Neural progenitor cell (in vitro differentiated cells): ENCODE data around the gene TLNRD1. TPM values are rescaled to one million over a fixed set of nuclear protein-coding genes. Genes with fewer than 3 reads are reported as not detected.

Experiments
- DNase-seq: peaks from one replicate; pipeline ENCODE4 v3.0.0-alpha.2; 2016; ENCODE audit warnings: low spot score
- H2AFZ ChIP-seq: fragments of 200-600 bp; sonication (generic); replicated peaks from 2 replicates; pipeline ENCODE4 v1.6.1; 2016; ENCODE audit warnings: antibody characterized with exemption
- H3F3A ChIP-seq: fragments of 200-600 bp; sonication (generic); 2 replicates; pipeline ENCODE4 v1.6.1; 2016; ENCODE audit warnings: antibody characterized with exemption, low read depth
- H3K27ac ChIP-seq: fragments of 200-600 bp; sonication (generic); 2 replicates; pipeline ENCODE4 v1.5.1; 2016; ENCODE audit warnings: mild to moderate bottlenecking
- H3K27me3 ChIP-seq: fragments of 200-600 bp; sonication (generic); 2 replicates; pipeline ENCODE4 v1.6.1; 2016; ENCODE audit warnings: mild to moderate bottlenecking, moderate library complexity
- H3K36me3 ChIP-seq: fragments of 200-600 bp; sonication (generic); 2 replicates; pipeline ENCODE4 v1.5.1; 2016
- H3K4me1 ChIP-seq: fragments of 200-600 bp; sonication (generic); 2 replicates; pipeline ENCODE4 v1.6.1; 2016; ENCODE audit warnings: mixed run types
- H3K4me2 ChIP-seq: fragments of 200-600 bp; sonication (generic); 2 replicates; pipeline ENCODE4 v1.6.1; 2016
- H3K4me3 ChIP-seq: fragments of 200-600 bp; sonication (generic); 2 replicates; pipeline ENCODE4 v1.5.1; 2016
- H3K79me2 ChIP-seq: fragments of 200-600 bp; sonication (generic); 2 replicates; pipeline ENCODE4 v1.6.1; 2016; ENCODE audit warnings: low read depth
- H3K9ac ChIP-seq: fragments of 200-600 bp; sonication (generic); 2 replicates; pipeline ENCODE4 v1.6.1; 2016
- H3K9me3 ChIP-seq: fragments of 200-600 bp; sonication (generic); 2 replicates; pipeline ENCODE4 v1.5.1; 2016; ENCODE audit warnings: low read depth
- H4K20me1 ChIP-seq: fragments of 200-600 bp; sonication (generic); 2 replicates; pipeline ENCODE4 v1.6.1; 2016; ENCODE audit warnings: low read depth
- H3K27ac Mint-ChIP-seq: 3 replicates; pipeline ENCODE4 v1.8.0; 2021; ENCODE audit warnings: mixed read lengths
- H3K27me3 Mint-ChIP-seq: 2 replicates; pipeline ENCODE4 v1.8.0; 2022; ENCODE audit warnings: low read depth, mild to moderate bottlenecking, inconsistent platforms, moderate library complexity, mixed read lengths; ENCODE audit not compliant: insufficient read depth
- H3K36me3 Mint-ChIP-seq: 3 replicates; pipeline ENCODE4 v1.8.0; 2021; ENCODE audit warnings: mixed read lengths
- H3K4me1 Mint-ChIP-seq: 3 replicates; pipeline ENCODE4 v1.8.0; 2021; ENCODE audit warnings: mixed read lengths
- H3K4me3 Mint-ChIP-seq: 3 replicates; pipeline ENCODE4 v1.8.0; 2021; ENCODE audit warnings: mild to moderate bottlenecking, moderate library complexity, mixed read lengths
- H3K9me3 Mint-ChIP-seq: 3 replicates; pipeline ENCODE4 v1.8.0; 2020; ENCODE audit warnings: mixed read lengths
- CTCF ChIP-seq: fragments of 200-600 bp; sonication (generic); IDR thresholded peaks from 2 replicates; pipeline ENCODE4 v1.5.1; 2017; ENCODE audit warnings: antibody characterized with exemption, mild to moderate bottlenecking
- EZH2 ChIP-seq: fragments of 200-600 bp; sonication (generic); IDR thresholded peaks from 2 replicates; pipeline ENCODE4 v1.6.1; 2017; ENCODE audit warnings: antibody characterized with exemption, mild to moderate bottlenecking, moderate library complexity
- EZH2phosphoT487 ChIP-seq: fragments of 200-600 bp; sonication (generic); IDR thresholded peaks from 2 replicates; pipeline ENCODE4 v1.6.1; 2017; ENCODE audit warnings: antibody characterized with exemption
- total RNA-seq: library from RNA; depleted of rRNA; stranded (reverse); fragments of >200 nt; gene quantifications from 2 replicates; pipeline ENCODE4 v1.2.3, GENCODE V29; 2015; ENCODE audit warnings: low replicate concordance

TLNRD1 gene
- total RNA-seq, 1 donor from 2014 or later: 7.3 TPM

GRCh38 chr15:80999623-81000036 lies 1.1 kb upstream of the TLNRD1 start:
- Histone ChIP-seq H3K4me3 (peak overlapping the region; percentile 100), H3K4me1 (peaks cover 10% of the 10 kb centered on the region)

GRCh38 chr15:81000144-81000623 lies 539 bp upstream of the TLNRD1 start:
- Histone ChIP-seq H3K9me3 (no peaks in the 10 kb centered on the region), H3K4me3 (peak overlapping the region; percentile 100), H3K36me3 (peaks cover 4% of the 10 kb centered on the region), H3K79me2 (peaks cover 32% of the 10 kb centered on the region), H3F3A (peaks cover 10% of the 10 kb centered on the region), H2AFZ (peak overlapping the region; percentile 79), H4K20me1 (peaks cover 28% of the 10 kb centered on the region), H3K4me1 (peaks cover 10% of the 10 kb centered on the region), H3K27me3 (peaks cover 30% of the 10 kb centered on the region), H3K27ac (no peak overlapping the region), H3K9ac (peak overlapping the region; percentile 64), H3K4me2 (peak overlapping the region; percentile 94)
- Mint-ChIP-seq H3K4me3 (peak overlapping the region; percentile 95), H3K9me3 (peaks cover 5% of the 10 kb centered on the region), H3K27ac (peak overlapping the region; percentile 99), H3K36me3 (peaks cover 15% of the 10 kb centered on the region), H3K4me1 (peaks cover 21% of the 10 kb centered on the region), H3K27me3 (peaks cover 2% of the 10 kb centered on the region)
- DNase-seq: no peak
- no peak for TF ChIP-seq EZH2phosphoT487

More at GRCh38 chr15:80999623-81000036, 1.1 kb upstream of the TLNRD1 start:
- peak overlapping the region; percentile 95 for H3K4me3 Mint-ChIP-seq
- H3K9me3 ChIP-seq: no peaks in the 10 kb centered on the region
- H4K20me1 ChIP-seq: peaks cover 28% of the 10 kb centered on the region
- no peak overlapping the region for H3K27ac Mint-ChIP-seq
- peaks cover 27% of the 10 kb centered on the region for H3K79me2 ChIP-seq
- no peak overlapping the region for H3K27ac ChIP-seq
- H2AFZ ChIP-seq: peak overlapping the region; percentile 79
- no peak for DNase-seq
- peaks cover 13% of the 10 kb centered on the region for H3K36me3 Mint-ChIP-seq
- H3K27me3 Mint-ChIP-seq: peaks cover 2% of the 10 kb centered on the region
- H3K36me3 ChIP-seq: peaks cover 4% of the 10 kb centered on the region
- TF ChIP-seq CTCF: no peak
- TF ChIP-seq EZH2: no peak
- no peak for TF ChIP-seq EZH2phosphoT487
- H3K4me2 ChIP-seq: peak overlapping the region; percentile 94
- H3K9ac ChIP-seq: no peak overlapping the region
- peaks cover 30% of the 10 kb centered on the region for H3K27me3 ChIP-seq
- H3F3A ChIP-seq: peaks cover 10% of the 10 kb centered on the region
- peaks cover 5% of the 10 kb centered on the region for H3K9me3 Mint-ChIP-seq
- H3K4me1 Mint-ChIP-seq: peaks cover 21% of the 10 kb centered on the region

- H3F3A ChIP-seq: peaks cover 10% of the 10 kb centered on the region
- no peaks in the 10 kb centered on the region for H3K9me3 ChIP-seq
- TF ChIP-seq EZH2 (peak; percentile 29), EZH2phosphoT487 (no peak)
- peak overlapping the region; percentile 67 for H3K9ac ChIP-seq
- H3K36me3 ChIP-seq: peaks cover 4% of the 10 kb centered on the region
- peak overlapping the region; percentile 100 for H3K4me3 ChIP-seq
- Mint-ChIP-seq H3K27ac (no peak overlapping the region), H3K4me3 (peak overlapping the region; percentile 95), H3K9me3 (peaks cover 2% of the 10 kb centered on the region), H3K36me3 (peaks cover 15% of the 10 kb centered on the region), H3K27me3 (peaks cover 2% of the 10 kb centered on the region), H3K4me1 (peaks cover 23% of the 10 kb centered on the region)
- DNase-seq: peak; percentile 77
- peak overlapping the region; percentile 59 for H3K27ac ChIP-seq
- peak overlapping the region; percentile 79 for H2AFZ ChIP-seq
- H3K4me2 ChIP-seq: peak overlapping the region; percentile 94
- peaks cover 30% of the 10 kb centered on the region for H3K27me3 ChIP-seq
- peaks cover 28% of the 10 kb centered on the region for H4K20me1 ChIP-seq
- peaks cover 10% of the 10 kb centered on the region for H3K4me1 ChIP-seq
- peaks cover 42% of the 10 kb centered on the region for H3K79me2 ChIP-seq
Measured at GRCh38 chr15:81001152-81002008, 657 bp downstream of the TLNRD1 start.

GRCh38 chr15:81002009-81002330 lies 1.2 kb downstream of the TLNRD1 start:
- no peak for DNase-seq
- TF ChIP-seq CTCF: no peak
- TF ChIP-seq EZH2phosphoT487: no peak
- TF ChIP-seq EZH2: no peak
- H3K27me3 Mint-ChIP-seq: peaks cover 1% of the 10 kb centered on the region
- Histone ChIP-seq H3K27ac (no peak overlapping the region), H3K79me2 (peaks cover 42% of the 10 kb centered on the region), H3K4me1 (peaks cover 10% of the 10 kb centered on the region), H3K36me3 (peaks cover 4% of the 10 kb centered on the region), H3K4me3 (peak overlapping the region; percentile 100), H3K9ac (no peak overlapping the region), H3K4me2 (peak overlapping the region; percentile 94), H3K9me3 (no peaks in the 10 kb centered on the region), H2AFZ (peak overlapping the region; percentile 76), H4K20me1 (peaks cover 28% of the 10 kb centered on the region), H3F3A (peaks cover 10% of the 10 kb centered on the region), H3K27me3 (peaks cover 30% of the 10 kb centered on the region)
- H3K4me3 Mint-ChIP-seq: peak overlapping the region; percentile 78
- H3K36me3 Mint-ChIP-seq: peaks cover 15% of the 10 kb centered on the region
- H3K27ac Mint-ChIP-seq: no peak overlapping the region
- H3K9me3 Mint-ChIP-seq: peaks cover 2% of the 10 kb centered on the region
- peaks cover 23% of the 10 kb centered on the region for H3K4me1 Mint-ChIP-seq
